ENCODE measurements around the gene ALDH3A1.

ALDH3A1 gene

DNA sequence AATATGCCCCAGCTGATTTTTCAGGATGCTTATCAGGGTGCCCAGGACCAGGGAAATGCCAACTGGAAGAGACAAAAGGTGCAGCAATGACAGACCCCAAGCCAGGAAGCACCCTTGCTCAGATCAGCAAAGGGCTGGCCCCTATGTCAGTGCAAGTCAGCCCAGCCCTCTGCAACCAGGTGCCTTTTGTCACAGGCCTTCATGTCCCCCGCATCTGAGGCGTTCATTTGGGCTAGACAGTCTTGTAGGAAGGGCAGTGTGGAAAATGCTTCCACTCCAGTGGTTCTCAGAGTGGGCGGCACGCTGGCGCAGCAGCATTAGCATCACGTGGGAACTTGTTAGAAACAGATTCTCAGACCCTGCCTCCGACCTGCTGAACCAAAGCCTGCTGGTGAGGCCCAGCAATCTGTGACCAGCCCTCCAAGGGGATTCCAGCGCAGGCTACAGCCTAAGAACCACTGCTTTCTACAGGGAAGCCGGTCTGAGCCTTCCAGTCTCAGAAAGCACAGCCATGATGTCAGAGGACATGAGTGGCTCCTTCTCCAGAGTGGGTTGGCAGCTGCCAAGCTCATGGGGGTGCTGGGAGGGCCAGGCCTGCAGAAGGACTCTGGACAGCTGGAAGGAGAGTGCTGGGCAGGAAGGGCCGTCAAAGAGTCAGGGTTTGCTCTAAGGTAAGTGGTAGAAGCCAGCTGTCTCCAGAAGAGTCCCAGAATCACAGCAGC, 44.8 kb downstream of the ALDH3A1 start:
- TF ChIP-seq, protein P1, sequence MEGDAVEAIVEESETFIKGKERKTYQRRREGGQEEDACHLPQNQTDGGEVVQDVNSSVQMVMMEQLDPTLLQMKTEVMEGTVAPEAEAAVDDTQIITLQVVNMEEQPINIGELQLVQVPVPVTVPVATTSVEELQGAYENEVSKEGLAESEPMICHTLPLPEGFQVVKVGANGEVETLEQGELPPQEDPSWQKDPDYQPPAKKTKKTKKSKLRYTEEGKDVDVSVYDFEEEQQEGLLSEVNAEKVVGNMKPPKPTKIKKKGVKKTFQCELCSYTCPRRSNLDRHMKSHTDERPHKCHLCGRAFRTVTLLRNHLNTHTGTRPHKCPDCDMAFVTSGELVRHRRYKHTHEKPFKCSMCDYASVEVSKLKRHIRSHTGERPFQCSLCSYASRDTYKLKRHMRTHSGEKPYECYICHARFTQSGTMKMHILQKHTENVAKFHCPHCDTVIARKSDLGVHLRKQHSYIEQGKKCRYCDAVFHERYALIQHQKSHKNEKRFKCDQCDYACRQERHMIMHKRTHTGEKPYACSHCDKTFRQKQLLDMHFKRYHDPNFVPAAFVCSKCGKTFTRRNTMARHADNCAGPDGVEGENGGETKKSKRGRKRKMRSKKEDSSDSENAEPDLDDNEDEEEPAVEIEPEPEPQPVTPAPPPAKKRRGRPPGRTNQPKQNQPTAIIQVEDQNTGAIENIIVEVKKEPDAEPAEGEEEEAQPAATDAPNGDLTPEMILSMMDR (IDR thresholded peaks at IDR 0.05; ENCODE audit: insufficient read depth, low read depth, low read length, missing control alignments), result no peak
- DNase-seq (ENCODE audit: low read depth), result no peak
- H3K4me3 ChIP-seq (ENCODE audit: low read depth, low read length), result no peak overlapping the region

DNA sequence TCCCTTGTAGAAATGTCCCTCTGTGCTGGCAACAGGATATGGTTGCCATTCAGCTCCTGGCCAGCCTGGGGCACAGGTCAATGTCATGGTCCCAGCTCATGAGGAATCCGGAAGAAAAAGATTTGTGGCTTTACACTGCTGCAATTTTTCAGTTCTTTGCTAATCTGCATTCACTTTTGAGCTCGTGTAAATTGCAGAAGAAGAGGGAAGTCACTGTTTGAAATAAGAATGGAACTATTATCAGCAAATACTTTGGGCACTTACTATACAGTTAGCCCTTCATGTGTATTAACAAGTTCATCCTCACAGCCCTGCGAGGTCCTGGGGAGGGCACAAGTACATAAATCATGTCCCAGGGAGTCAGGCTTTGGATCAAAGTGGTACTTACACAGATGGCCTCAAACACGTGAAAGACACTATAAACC, 45.9 kb downstream of the ALDH3A1 start:
- no peak for DNase-seq (ENCODE audit: low read depth)
- H3K4me3 ChIP-seq (ENCODE audit: low read depth, low read length), result no peak overlapping the region
- TF ChIP-seq, protein P1 (IDR thresholded peaks at IDR 0.05; ENCODE audit: insufficient read depth, low read depth, low read length, missing control alignments), result no peak

Measured in GM12865 (cell line).